GM18508 (cell line): Measurements from ENCODE around the gene FBXL7.

Experiments used
- ATAC-seq: cut with Tn5 transposase; IDR thresholded peaks from one replicate; pipeline ENCODE4 v1.9.1; 2021; ENCODE audit warnings: moderate number of reproducible peaks; ENCODE audit not compliant: insufficient read depth, unreplicated experiment

The FBXL7 gene

GRCh38 chr5:15694696-15695214 lies 194.8 kb downstream of the FBXL7 start:
- ATAC-seq: no peak

GRCh38 chr5:15695215-15695731 lies 195.3 kb downstream of the FBXL7 start:
- ATAC-seq: no peak

- no peak for ATAC-seq
Observed at GRCh38 chr5:15700373-15700772, 200.4 kb downstream of the FBXL7 start.

- no peak for ATAC-seq
Observed at GRCh38 chr5:15702102-15702501, 202.1 kb downstream of the FBXL7 start.

GRCh38 chr5:15703901-15704300 lies 203.9 kb downstream of the FBXL7 start:
- no peak for ATAC-seq

- no peak for ATAC-seq
Observed at GRCh38 chr5:15704397-15704947, 204.5 kb downstream of the FBXL7 start.

- ATAC-seq: no peak
Observed at GRCh38 chr5:15707631-15708030, 207.7 kb downstream of the FBXL7 start.

- no peak for ATAC-seq
Observed at GRCh38 chr5:15711892-15712291, 211.9 kb downstream of the FBXL7 start.

- no peak for ATAC-seq
Observed at GRCh38 chr5:15715535-15715934, 215.6 kb downstream of the FBXL7 start.

- no peak for ATAC-seq
Observed at GRCh38 chr5:15715967-15716366, 216.0 kb downstream of the FBXL7 start.

GRCh38 chr5:15717001-15717400 lies 217.0 kb downstream of the FBXL7 start:
- no peak for ATAC-seq

GRCh38 chr5:15718421-15719179 lies 218.6 kb downstream of the FBXL7 start:
- ATAC-seq: no peak

- ATAC-seq: no peak
Observed at GRCh38 chr5:15719784-15720183, 219.8 kb downstream of the FBXL7 start.

- ATAC-seq: no peak
Observed at GRCh38 chr5:15720515-15720914, 220.5 kb downstream of the FBXL7 start.

GRCh38 chr5:15722305-15722704 lies 222.3 kb downstream of the FBXL7 start:
- no peak for ATAC-seq

- no peak for ATAC-seq
Observed at GRCh38 chr5:15727375-15727774, 227.4 kb downstream of the FBXL7 start.

GRCh38 chr5:15728811-15729210 lies 228.8 kb downstream of the FBXL7 start:
- ATAC-seq: no peak

GRCh38 chr5:15731699-15732098 lies 231.7 kb downstream of the FBXL7 start:
- ATAC-seq: no peak

- no peak for ATAC-seq
Observed at GRCh38 chr5:15734058-15734457, 234.1 kb downstream of the FBXL7 start.

GRCh38 chr5:15737036-15737821 lies 237.2 kb downstream of the FBXL7 start:
- no peak for ATAC-seq
